Vagina (tissue), 2 donors: ENCODE measurements around the gene ISG20L2.

Experiments used
- CTCF ChIP-seq, 3 experiments: fragments of 450-650 bp in 2 of 3; fragments of 200-600 bp in 1 of 3; sonication (generic) in 1 of 3; IDR thresholded peaks; one replicate each; pipeline ENCODE4 v1.5.1; 2017 to 2019; ENCODE audit warnings: antibody characterized with exemption in 3 of 3, mild to moderate bottlenecking in 2 of 3, moderate library complexity in 2 of 3
- POLR2A ChIP-seq, 2 donors: fragments of 450-650 bp; IDR thresholded peaks; one replicate each; pipeline ENCODE4 v1.6.1; 2017; ENCODE audit warnings: antibody characterized with exemption in 2 of 2, mild to moderate bottlenecking in 2 of 2, moderate library complexity in 2 of 2
- POLR2AphosphoS5 ChIP-seq, 2 donors: sonication (generic); formaldehyde crosslinking; IDR thresholded peaks; one replicate each; pipeline ENCODE4 v1.9.0; 2017; ENCODE audit warnings: antibody characterized with exemption in 2 of 2, mild to moderate bottlenecking in 2 of 2, low read depth in 1 of 2; ENCODE audit not compliant: insufficient read depth in 1 of 2

GRCh38 chr1:156721535-156721934, 7.0 kb downstream of the ISG20L2 start:
- TF ChIP-seq CTCF (IDR thresholded peaks at IDR 0.05) (no peak), POLR2AphosphoS5 (IDR thresholded peaks at IDR 0.05; ENCODE audit: insufficient read depth in 1 of 2, low read depth in 1 of 2) (no peak), POLR2A (IDR thresholded peaks at IDR 0.05) (no peak)
